Sigmoid colon (tissue), 4 donors: Measurements from ENCODE around the gene NGDN.

Source experiments
- CTCF ChIP-seq, 4 experiments: fragments of 450-650 bp in 3 of 4; fragments of 200-600 bp in 1 of 4; IDR thresholded peaks; one replicate each; pipeline ENCODE4 v1.5.1; 2016 to 2019; ENCODE audit warnings: antibody characterized with exemption in 4 of 4, mild to moderate bottlenecking in 3 of 4, moderate library complexity in 2 of 4
- POLR2A ChIP-seq, 2 donors: fragments of 450-650 bp; IDR thresholded peaks; one replicate each; pipeline ENCODE4 v1.6.1; 2016; ENCODE audit warnings: antibody characterized with exemption in 2 of 2, mild to moderate bottlenecking in 2 of 2, moderate library complexity in 2 of 2
- POLR2AphosphoS5 ChIP-seq, 4 donors: sonication (generic); formaldehyde crosslinking; IDR thresholded peaks; one replicate each; pipeline ENCODE4 v1.6.1; 2017; ENCODE audit warnings: antibody characterized with exemption in 4 of 4

GRCh38 chr14:23520899-23521533 lies 51.5 kb downstream of the NGDN start:
- no peak for TF ChIP-seq CTCF (IDR thresholded peaks at IDR 0.05)
- TF ChIP-seq POLR2A (IDR thresholded peaks at IDR 0.05): no peak
- no peak for TF ChIP-seq POLR2AphosphoS5 (IDR thresholded peaks at IDR 0.05)
